ENCODE measurements around the gene IFITM5. TPM values are rescaled to one million over a fixed set of nuclear protein-coding genes. Genes with fewer than 3 reads are reported as not detected.

The IFITM5 gene
- total RNA-seq, 1 experiment from 2014 or later: not detected

DNA sequence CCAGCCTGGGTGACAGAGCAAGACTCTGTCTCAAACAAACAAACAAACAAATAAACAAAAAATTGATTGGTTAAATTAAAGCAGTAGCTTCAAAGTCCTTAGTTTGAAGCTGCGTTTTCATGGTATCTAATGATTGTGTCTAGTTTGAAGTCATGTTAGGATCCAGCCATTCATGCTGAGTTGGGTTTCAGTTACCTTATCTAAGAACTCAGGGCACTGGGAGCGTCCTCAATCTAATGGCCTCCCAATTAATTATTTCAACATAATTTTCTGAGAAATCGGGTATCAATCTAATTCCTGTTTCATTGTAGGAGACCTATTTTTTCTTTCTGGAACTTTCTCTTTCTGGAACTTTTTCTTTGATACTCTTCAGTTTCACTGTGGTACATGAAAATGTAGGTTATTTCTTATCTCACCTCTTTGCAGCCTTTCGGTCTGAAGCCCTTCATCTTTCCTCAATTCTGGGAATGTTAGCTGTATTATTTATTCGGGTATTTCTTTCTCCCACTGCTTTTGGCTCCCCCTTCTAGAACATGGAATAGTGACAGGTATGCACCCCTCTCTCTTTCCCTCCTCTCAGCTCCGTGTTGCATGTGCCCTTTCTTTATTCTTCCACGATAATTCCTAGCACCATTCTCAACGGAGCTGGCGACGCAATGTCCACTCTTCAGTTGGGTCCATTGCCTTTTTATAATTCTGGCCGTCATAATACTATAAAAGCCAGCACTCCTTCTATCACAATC lies 45.7 kb upstream of the IFITM5 start:
- CTCF ChIA-PET: no interaction called here

DNA sequence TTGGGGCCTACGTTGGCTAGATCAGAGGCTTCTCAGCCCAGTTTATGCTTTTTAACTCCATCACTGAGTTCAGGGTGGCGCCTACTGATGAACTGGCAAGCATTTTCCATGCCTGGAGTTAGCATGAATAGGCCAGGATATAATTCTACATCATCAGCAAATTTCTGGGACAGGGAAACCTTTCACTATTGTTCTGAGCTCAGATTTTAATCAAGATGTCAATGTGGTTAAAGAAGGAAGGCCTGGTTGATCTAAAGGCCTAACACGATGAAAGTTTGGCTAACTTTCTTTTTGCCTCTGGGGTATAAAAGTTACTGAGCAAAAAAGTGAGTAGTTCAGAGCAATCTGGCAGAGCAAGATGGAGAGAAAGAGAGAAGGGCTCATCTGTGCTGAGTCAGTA lies 43.0 kb upstream of the IFITM5 start:
- intact Hi-C loops (cut with micrococcal nuclease; ENCODE audit: unreplicated experiment): no loop called here
- Histone ChIP-seq H3K4me3 (ENCODE audit: low read depth in 2 of 2, low read length in 2 of 2) (no peak overlapping the region), H3K4me1 (ENCODE audit: control insufficient read depth, insufficient read depth, low read length) (no peaks in the 10 kb centered on the region), H3K9me3 (ENCODE audit: control insufficient read depth, insufficient read depth, low read depth, low read length) (no peaks in the 10 kb centered on the region), H3K27ac (ENCODE audit: low read length) (no peak overlapping the region), H3K27me3 (ENCODE audit: control insufficient read depth, insufficient read depth, low read length) (no peaks in the 10 kb centered on the region), H3K36me3 (ENCODE audit: control insufficient read depth, insufficient read depth, low read length) (no peaks in the 10 kb centered on the region)
- ChIA-PET CTCF (no interaction called here), POLR2A (interaction anchor here (0.9 to 1.1 kb wide), 2 partner anchors 13 to 18 kb away, joined by 3 to 4 read pairs; no protein-coding TSS in a partner anchor)
- in situ Hi-C loops (cut with HindIII; ENCODE audit: low pct_unique_long_range_greater_than_20kb, low sequenced_read_pairs): no loop called here
- DNase-seq (ENCODE audit: low read depth, low spot score) (no peak), ATAC-seq (no peak)
- no TSS peak for BruUV-seq (replicated peaks)
- no peak for TF ChIP-seq POLR2AphosphoS5 (IDR thresholded peaks at IDR 0.05; ENCODE audit: low read depth, low read length)
- TF ChIP-seq, protein P1, sequence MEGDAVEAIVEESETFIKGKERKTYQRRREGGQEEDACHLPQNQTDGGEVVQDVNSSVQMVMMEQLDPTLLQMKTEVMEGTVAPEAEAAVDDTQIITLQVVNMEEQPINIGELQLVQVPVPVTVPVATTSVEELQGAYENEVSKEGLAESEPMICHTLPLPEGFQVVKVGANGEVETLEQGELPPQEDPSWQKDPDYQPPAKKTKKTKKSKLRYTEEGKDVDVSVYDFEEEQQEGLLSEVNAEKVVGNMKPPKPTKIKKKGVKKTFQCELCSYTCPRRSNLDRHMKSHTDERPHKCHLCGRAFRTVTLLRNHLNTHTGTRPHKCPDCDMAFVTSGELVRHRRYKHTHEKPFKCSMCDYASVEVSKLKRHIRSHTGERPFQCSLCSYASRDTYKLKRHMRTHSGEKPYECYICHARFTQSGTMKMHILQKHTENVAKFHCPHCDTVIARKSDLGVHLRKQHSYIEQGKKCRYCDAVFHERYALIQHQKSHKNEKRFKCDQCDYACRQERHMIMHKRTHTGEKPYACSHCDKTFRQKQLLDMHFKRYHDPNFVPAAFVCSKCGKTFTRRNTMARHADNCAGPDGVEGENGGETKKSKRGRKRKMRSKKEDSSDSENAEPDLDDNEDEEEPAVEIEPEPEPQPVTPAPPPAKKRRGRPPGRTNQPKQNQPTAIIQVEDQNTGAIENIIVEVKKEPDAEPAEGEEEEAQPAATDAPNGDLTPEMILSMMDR (IDR thresholded peaks at IDR 0.05): no peak
- TF ChIP-seq SIN3A (IDR thresholded peaks at IDR 0.05; ENCODE audit: borderline replicate concordance, insufficient read depth, low read depth, low read length): no peak
- TF ChIP-seq, protein P2, sequence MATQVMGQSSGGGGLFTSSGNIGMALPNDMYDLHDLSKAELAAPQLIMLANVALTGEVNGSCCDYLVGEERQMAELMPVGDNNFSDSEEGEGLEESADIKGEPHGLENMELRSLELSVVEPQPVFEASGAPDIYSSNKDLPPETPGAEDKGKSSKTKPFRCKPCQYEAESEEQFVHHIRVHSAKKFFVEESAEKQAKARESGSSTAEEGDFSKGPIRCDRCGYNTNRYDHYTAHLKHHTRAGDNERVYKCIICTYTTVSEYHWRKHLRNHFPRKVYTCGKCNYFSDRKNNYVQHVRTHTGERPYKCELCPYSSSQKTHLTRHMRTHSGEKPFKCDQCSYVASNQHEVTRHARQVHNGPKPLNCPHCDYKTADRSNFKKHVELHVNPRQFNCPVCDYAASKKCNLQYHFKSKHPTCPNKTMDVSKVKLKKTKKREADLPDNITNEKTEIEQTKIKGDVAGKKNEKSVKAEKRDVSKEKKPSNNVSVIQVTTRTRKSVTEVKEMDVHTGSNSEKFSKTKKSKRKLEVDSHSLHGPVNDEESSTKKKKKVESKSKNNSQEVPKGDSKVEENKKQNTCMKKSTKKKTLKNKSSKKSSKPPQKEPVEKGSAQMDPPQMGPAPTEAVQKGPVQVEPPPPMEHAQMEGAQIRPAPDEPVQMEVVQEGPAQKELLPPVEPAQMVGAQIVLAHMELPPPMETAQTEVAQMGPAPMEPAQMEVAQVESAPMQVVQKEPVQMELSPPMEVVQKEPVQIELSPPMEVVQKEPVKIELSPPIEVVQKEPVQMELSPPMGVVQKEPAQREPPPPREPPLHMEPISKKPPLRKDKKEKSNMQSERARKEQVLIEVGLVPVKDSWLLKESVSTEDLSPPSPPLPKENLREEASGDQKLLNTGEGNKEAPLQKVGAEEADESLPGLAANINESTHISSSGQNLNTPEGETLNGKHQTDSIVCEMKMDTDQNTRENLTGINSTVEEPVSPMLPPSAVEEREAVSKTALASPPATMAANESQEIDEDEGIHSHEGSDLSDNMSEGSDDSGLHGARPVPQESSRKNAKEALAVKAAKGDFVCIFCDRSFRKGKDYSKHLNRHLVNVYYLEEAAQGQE (IDR thresholded peaks at IDR 0.05; ENCODE audit: insufficient read depth in 1 of 2, low read depth in 2 of 2, low read length in 1 of 2): no peak
- TF ChIP-seq TCF7L2 (IDR thresholded peaks at IDR 0.05; ENCODE audit: low read depth, low read length): no peak

More for the DNA sequence above, 45.7 kb upstream of the IFITM5 start:
- TF ChIP-seq POLR2AphosphoS5 (IDR thresholded peaks at IDR 0.05; ENCODE audit: low read depth, low read length): no peak
- TF ChIP-seq TCF7L2 (IDR thresholded peaks at IDR 0.05; ENCODE audit: low read depth, low read length): no peak
- TF ChIP-seq SIN3A (IDR thresholded peaks at IDR 0.05; ENCODE audit: borderline replicate concordance, insufficient read depth, low read depth, low read length): no peak
- TF ChIP-seq, protein P2 (IDR thresholded peaks at IDR 0.05; ENCODE audit: insufficient read depth in 1 of 2, low read depth in 2 of 2, low read length in 1 of 2): no peak
- TF ChIP-seq, protein P1 (IDR thresholded peaks at IDR 0.05): no peak
- in situ Hi-C loops (cut with HindIII; ENCODE audit: low pct_unique_long_range_greater_than_20kb, low sequenced_read_pairs) (no loop called here), intact Hi-C loops (cut with micrococcal nuclease; ENCODE audit: unreplicated experiment) (no loop called here)
- Histone ChIP-seq H3K4me3 (ENCODE audit: low read depth in 2 of 2, low read length in 2 of 2) (no peak overlapping the region), H3K9me3 (ENCODE audit: control insufficient read depth, insufficient read depth, low read depth, low read length) (no peaks in the 10 kb centered on the region), H3K27ac (ENCODE audit: low read length) (no peak overlapping the region), H3K36me3 (ENCODE audit: control insufficient read depth, insufficient read depth, low read length) (no peaks in the 10 kb centered on the region), H3K4me1 (ENCODE audit: control insufficient read depth, insufficient read depth, low read length) (no peaks in the 10 kb centered on the region), H3K27me3 (ENCODE audit: control insufficient read depth, insufficient read depth, low read length) (no peaks in the 10 kb centered on the region)
- BruUV-seq (replicated peaks): no TSS peak
- ATAC-seq: no peak
- no peak for DNase-seq (ENCODE audit: low read depth, low spot score)
- POLR2A ChIA-PET: no interaction called here
